Measurements from ENCODE around the gene TENT5C.

TENT5C gene

GRCh38 chr1:117598489-117598888, 7.4 kb upstream of the TENT5C start:
- no peak for TF ChIP-seq CTCF (IDR thresholded peaks at IDR 0.05; ENCODE audit: low read depth, low read length, missing control alignments)
- DNase-seq (ENCODE audit: low read depth), result no peak
- H3K4me3 ChIP-seq (ENCODE audit: low read depth, low read length), result no peak overlapping the region
- in situ Hi-C loops (cut with HindIII; ENCODE audit: low sequenced_read_pairs), result no loop called here

- H3K4me3 ChIP-seq (ENCODE audit: low read depth, low read length), result no peak overlapping the region
- no peak for DNase-seq (ENCODE audit: low read depth)
- in situ Hi-C loops (cut with HindIII; ENCODE audit: low sequenced_read_pairs), result no loop called here
- no peak for TF ChIP-seq CTCF (IDR thresholded peaks at IDR 0.05; ENCODE audit: low read depth, low read length, missing control alignments)
Observed at GRCh38 chr1:117599286-117600221, 6.3 kb upstream of the TENT5C start.

GRCh38 chr1:117600325-117600943, 5.4 kb upstream of the TENT5C start:
- DNase-seq (ENCODE audit: low read depth), result no peak

GRCh38 chr1:117600966-117601365, 4.9 kb upstream of the TENT5C start:
- H3K4me3 ChIP-seq (ENCODE audit: low read depth, low read length), result no peak overlapping the region
- in situ Hi-C loops (cut with HindIII; ENCODE audit: low sequenced_read_pairs), result no loop called here
- no peak for DNase-seq (ENCODE audit: low read depth)
- no peak for TF ChIP-seq CTCF (IDR thresholded peaks at IDR 0.05; ENCODE audit: low read depth, low read length, missing control alignments)

More at GRCh38 chr1:117600325-117600943, 5.4 kb upstream of the TENT5C start:
- in situ Hi-C loops (cut with HindIII; ENCODE audit: low sequenced_read_pairs), result no loop called here
- no peak for TF ChIP-seq CTCF (IDR thresholded peaks at IDR 0.05; ENCODE audit: low read depth, low read length, missing control alignments)
- no peak overlapping the region for H3K4me3 ChIP-seq (ENCODE audit: low read depth, low read length)

- in situ Hi-C loops (cut with HindIII; ENCODE audit: low sequenced_read_pairs), result no loop called here
- no peak for DNase-seq (ENCODE audit: low read depth)
- no peak overlapping the region for H3K4me3 ChIP-seq (ENCODE audit: low read depth, low read length)
- no peak for TF ChIP-seq CTCF (IDR thresholded peaks at IDR 0.05; ENCODE audit: low read depth, low read length, missing control alignments)
Observed at GRCh38 chr1:117602862-117603261, 3.0 kb upstream of the TENT5C start.

GRCh38 chr1:117605164-117605773, 579 bp upstream of the TENT5C start:
- TF ChIP-seq CTCF (IDR thresholded peaks at IDR 0.05; ENCODE audit: low read depth, low read length, missing control alignments), result no peak
- in situ Hi-C loops (cut with HindIII; ENCODE audit: low sequenced_read_pairs), result no loop called here
- DNase-seq (ENCODE audit: low read depth), result no peak
- H3K4me3 ChIP-seq (ENCODE audit: low read depth, low read length), result peak overlapping the region; percentile 73

Data from astrocyte of the cerebellum (primary cell).